Measurements from ENCODE around the gene PLEKHA8.
A peak's percentile ranks its signal among the peaks of the same experiment; 100 is the strongest.

Gene PLEKHA8

DNA sequence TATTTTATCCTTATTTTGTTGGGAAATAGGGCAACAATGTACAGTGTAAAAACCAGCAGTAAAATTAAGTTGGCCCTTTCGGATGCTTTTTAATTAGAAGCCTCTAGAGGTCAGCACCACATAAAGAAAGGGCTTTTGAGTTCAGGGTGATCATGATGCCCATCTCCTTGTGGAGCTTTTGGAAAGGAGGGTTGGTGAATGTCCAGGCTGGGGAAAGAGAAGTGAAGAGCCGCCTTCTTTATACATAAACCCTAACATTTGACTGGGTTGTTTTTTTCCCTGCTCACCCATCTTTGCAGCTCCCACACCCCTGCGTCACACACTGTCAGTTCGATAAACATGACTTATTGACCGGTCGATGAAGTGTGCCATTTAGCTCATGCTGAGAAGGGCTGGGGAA lies 136.4 kb downstream of the PLEKHA8 start:
- TF ChIP-seq, protein P1, sequence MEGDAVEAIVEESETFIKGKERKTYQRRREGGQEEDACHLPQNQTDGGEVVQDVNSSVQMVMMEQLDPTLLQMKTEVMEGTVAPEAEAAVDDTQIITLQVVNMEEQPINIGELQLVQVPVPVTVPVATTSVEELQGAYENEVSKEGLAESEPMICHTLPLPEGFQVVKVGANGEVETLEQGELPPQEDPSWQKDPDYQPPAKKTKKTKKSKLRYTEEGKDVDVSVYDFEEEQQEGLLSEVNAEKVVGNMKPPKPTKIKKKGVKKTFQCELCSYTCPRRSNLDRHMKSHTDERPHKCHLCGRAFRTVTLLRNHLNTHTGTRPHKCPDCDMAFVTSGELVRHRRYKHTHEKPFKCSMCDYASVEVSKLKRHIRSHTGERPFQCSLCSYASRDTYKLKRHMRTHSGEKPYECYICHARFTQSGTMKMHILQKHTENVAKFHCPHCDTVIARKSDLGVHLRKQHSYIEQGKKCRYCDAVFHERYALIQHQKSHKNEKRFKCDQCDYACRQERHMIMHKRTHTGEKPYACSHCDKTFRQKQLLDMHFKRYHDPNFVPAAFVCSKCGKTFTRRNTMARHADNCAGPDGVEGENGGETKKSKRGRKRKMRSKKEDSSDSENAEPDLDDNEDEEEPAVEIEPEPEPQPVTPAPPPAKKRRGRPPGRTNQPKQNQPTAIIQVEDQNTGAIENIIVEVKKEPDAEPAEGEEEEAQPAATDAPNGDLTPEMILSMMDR (IDR thresholded peaks at IDR 0.05; ENCODE audit: insufficient read depth, missing control alignments), result peak; percentile 62
- FAIRE-seq (no peak), DNase-seq (ENCODE audit: insufficient read length, low spot score) (no peak)

GRCh38 chr7:30165590-30165989 lies 137.4 kb downstream of the PLEKHA8 start:
- DNase-seq (ENCODE audit: insufficient read length, low spot score) (no peak), FAIRE-seq (no peak)
- TF ChIP-seq, protein P1 (IDR thresholded peaks at IDR 0.05; ENCODE audit: insufficient read depth, missing control alignments), result no peak

DNA sequence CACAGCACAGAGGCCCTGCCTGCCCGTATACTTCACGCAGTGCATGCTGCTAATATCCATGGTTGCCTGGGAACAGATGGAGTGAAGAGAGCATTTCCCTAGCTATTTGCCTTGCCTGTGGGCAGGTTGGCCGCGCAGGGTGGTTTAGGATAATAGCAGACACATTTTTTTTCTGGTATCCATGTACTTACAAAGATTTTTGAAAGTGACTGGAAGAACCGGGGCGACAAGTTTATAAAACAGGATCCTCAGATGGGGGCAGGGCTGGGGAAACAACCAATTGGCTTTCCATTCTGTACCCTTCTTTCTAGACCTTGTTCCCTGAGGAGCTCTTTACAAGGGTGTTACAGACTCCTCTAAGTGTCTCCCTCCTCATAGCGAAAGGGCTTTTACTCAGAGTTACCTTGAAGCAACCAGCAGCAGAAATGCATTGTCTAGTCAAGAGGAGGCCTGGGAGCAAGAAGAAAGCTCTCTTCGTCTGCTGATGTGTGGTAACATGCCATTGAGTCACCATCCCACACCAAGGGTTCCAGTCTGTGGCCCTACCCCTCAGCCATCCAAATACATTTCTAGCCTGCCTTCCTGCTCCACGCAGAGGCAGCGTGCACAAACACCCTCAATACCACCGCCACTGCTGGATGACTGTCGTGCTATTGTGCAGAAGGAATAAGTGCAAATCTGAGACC lies 138.1 kb downstream of the PLEKHA8 start:
- FAIRE-seq, result no peak

GRCh38 chr7:30166841-30167235 lies 138.6 kb downstream of the PLEKHA8 start:
- TF ChIP-seq, protein P1 (IDR thresholded peaks at IDR 0.05; ENCODE audit: insufficient read depth, missing control alignments), result no peak
- DNase-seq (ENCODE audit: insufficient read length, low spot score), result no peak
- no peak for FAIRE-seq

More for the DNA sequence above, 138.1 kb downstream of the PLEKHA8 start:
- no peak for DNase-seq (ENCODE audit: insufficient read length, low spot score)
- TF ChIP-seq, protein P1 (IDR thresholded peaks at IDR 0.05; ENCODE audit: insufficient read depth, missing control alignments), result no peak

- TF ChIP-seq, protein P1 (IDR thresholded peaks at IDR 0.05; ENCODE audit: insufficient read depth, missing control alignments), result no peak
- no peak for FAIRE-seq
- no peak for DNase-seq (ENCODE audit: insufficient read length, low spot score)
Observed at GRCh38 chr7:30167901-30168300, 139.7 kb downstream of the PLEKHA8 start.

- TF ChIP-seq, protein P1 (IDR thresholded peaks at IDR 0.05; ENCODE audit: insufficient read depth, missing control alignments), result no peak
- FAIRE-seq, result no peak
- DNase-seq (ENCODE audit: insufficient read length, low spot score), result no peak
Observed at GRCh38 chr7:30168835-30169573, 140.8 kb downstream of the PLEKHA8 start.

DNA sequence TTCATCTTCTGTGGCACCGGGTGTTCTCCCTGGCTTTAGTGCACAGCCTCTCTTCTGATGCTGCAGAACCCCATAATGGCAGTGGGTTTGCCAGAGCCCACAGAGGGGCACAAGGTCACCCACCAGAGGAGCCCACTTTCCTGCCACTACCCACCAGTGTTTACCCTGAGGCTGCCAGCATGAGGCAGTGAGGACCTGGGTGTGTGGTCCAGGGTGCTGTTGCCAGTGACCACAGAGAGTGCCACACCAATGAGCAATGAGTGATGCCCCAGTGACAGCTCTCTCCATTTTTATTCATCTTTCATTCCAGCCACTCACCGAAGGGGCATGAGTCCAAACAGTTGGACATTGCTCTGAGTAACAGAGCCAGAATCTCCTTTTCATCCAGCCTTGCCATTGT lies 141.4 kb downstream of the PLEKHA8 start:
- FAIRE-seq (no peak), DNase-seq (ENCODE audit: insufficient read length, low spot score) (no peak)
- TF ChIP-seq, protein P1 (IDR thresholded peaks at IDR 0.05; ENCODE audit: insufficient read depth, missing control alignments), result no peak

Measured in D721Med (cell line).